ENCODE data around the gene ATP10A. TPM values are rescaled to one million over a fixed set of nuclear protein-coding genes. Genes with fewer than 3 reads are reported as not detected.

Gene ATP10A
- total RNA-seq, 1 donor from 2014 or later = not detected

- H3K27me3 Mint-ChIP-seq = no peaks in the 10 kb centered on the region
- CTCF ChIA-PET = no interaction called here
- no peak overlapping the region for H3K4me3 Mint-ChIP-seq
- H3K9me3 Mint-ChIP-seq = no peaks in the 10 kb centered on the region
- no peak for TF ChIP-seq CTCF (IDR thresholded peaks at IDR 0.05)
- no peak overlapping the region for H3K27ac Mint-ChIP-seq
- no peaks in the 10 kb centered on the region for H3K36me3 Mint-ChIP-seq (ENCODE audit: low read depth)
- no peak for ATAC-seq (ENCODE audit: low read depth)
- no peak for DNase-seq
- no peaks in the 10 kb centered on the region for H3K4me1 Mint-ChIP-seq
- POLR2A ChIA-PET = no interaction called here
- intact Hi-C loops (cut with micrococcal nuclease) = no loop called here
These were observed 229.3 kb downstream of the ATP10A start for GRCh38 chr15:25633862-25634261.

GRCh38 chr15:25631971-25632370, 231.2 kb downstream of the ATP10A start:
- Mint-ChIP-seq H3K27ac (no peak overlapping the region), H3K27me3 (no peaks in the 10 kb centered on the region), H3K36me3 (ENCODE audit: low read depth) (no peaks in the 10 kb centered on the region), H3K4me1 (no peaks in the 10 kb centered on the region), H3K4me3 (no peak overlapping the region), H3K9me3 (no peaks in the 10 kb centered on the region)
- ATAC-seq (ENCODE audit: low read depth) = no peak
- no peak for TF ChIP-seq CTCF (IDR thresholded peaks at IDR 0.05)
- POLR2A ChIA-PET = no interaction called here
- intact Hi-C loops (cut with micrococcal nuclease) = no loop called here
- CTCF ChIA-PET = no interaction called here
- DNase-seq = no peak

Measured in activated B cell treated with CpG ODN at 0.5 μM for 24 hours (primary cell).